H1 (cell line): ENCODE results near the gene TMPRSS3. TPM values are rescaled to one million over a fixed set of nuclear protein-coding genes. Genes with fewer than 3 reads are reported as not detected.

Experiments used
- CTCF ChIA-PET: fragments of 300-600 bp; sonication (Branson Sonifier 250); formaldehyde crosslinking; loops from one replicate; lab custom pipeline; 2021; ENCODE audit not compliant: partially characterized antibody; lab: Charles Lee
- POLR2A ChIA-PET: fragments of 300-600 bp; sonication (Branson Sonifier 250); formaldehyde crosslinking; loops from one replicate; lab custom pipeline; 2021; ENCODE audit warnings: inconsistent platforms; ENCODE audit not compliant: partially characterized antibody; lab: Charles Lee
- DNase-seq, 2 experiments: peaks; one replicate each; pipeline versions ENCODE4 v3.0.0 to v3.0.0-alpha.2; 2010 to 2022; ENCODE audit warnings: low spot score in 2 of 2, low read depth in 1 of 2, mixed read lengths in 1 of 2
- FAIRE-seq: peaks from 2 replicates; lab custom pipeline; 2011; peaks lifted over from hg19 to GRCh38; lab: Jason Lieb, UNC
- H2AFZ ChIP-seq: 2 replicates; pipeline ENCODE4 v1.8.1; 2012; ENCODE audit warnings: low read length, inconsistent platforms
- H2AK5ac ChIP-seq: 2 replicates; pipeline ENCODE4 v1.6.1; 2013; ENCODE audit warnings: low read depth, low read length
- H2BK120ac ChIP-seq: replicated peaks from 2 replicates; pipeline ENCODE3; 2013; ENCODE audit warnings: low read depth, low read length, inconsistent platforms
- H2BK12ac ChIP-seq: 2 replicates; pipeline ENCODE4 v1.6.1; 2013; ENCODE audit warnings: low read depth, low read length
- H2BK15ac ChIP-seq: 2 replicates; pipeline ENCODE4 v1.6.1; 2013; ENCODE audit warnings: low read length
- H2BK20ac ChIP-seq: 2 replicates; pipeline ENCODE4 v1.6.1; 2013; ENCODE audit warnings: low read length
- H2BK5ac ChIP-seq: 2 replicates; pipeline ENCODE4 v1.6.1; 2013; ENCODE audit warnings: low read depth, low read length
- H3K14ac ChIP-seq: 2 replicates; pipeline ENCODE4 v1.6.1; 2013; ENCODE audit warnings: inconsistent platforms; ENCODE audit not compliant: insufficient read length
- H3K18ac ChIP-seq: 2 replicates; pipeline ENCODE4 v1.6.1; 2013; ENCODE audit warnings: low read length; ENCODE audit errors: extremely low read depth
- H3K23ac ChIP-seq: 2 replicates; pipeline ENCODE4 v1.6.1; 2013; ENCODE audit warnings: inconsistent platforms; ENCODE audit not compliant: insufficient read length
- H3K23me2 ChIP-seq: 2 replicates; pipeline ENCODE4 v1.6.1; 2013; ENCODE audit warnings: low read depth, low read length
- H3K27ac ChIP-seq: 2 replicates; pipeline ENCODE4 v1.6.1; 2011; ENCODE audit warnings: low read depth, low read length, inconsistent platforms
- H3K27me3 ChIP-seq, 4 experiments: replicated peaks in 1 of 4; 1 replicate in 1 of 4; 2 replicates in 3 of 4; pipeline versions ENCODE4 v1.6.1 to v1.8.1; 2011 to 2013; ENCODE audit warnings: low read length in 3 of 4, mild to moderate bottlenecking in 3 of 4, inconsistent platforms in 2 of 4, mixed read lengths in 2 of 4, moderate library complexity in 1 of 4; ENCODE audit not compliant: control insufficient read depth in 3 of 4, insufficient read depth in 3 of 4; ENCODE audit errors: extremely low read depth in 1 of 4
- H3K36me3 ChIP-seq, 4 experiments: 2 replicates each; pipeline versions ENCODE4 v1.6.1 to v1.8.1; 2011 to 2013; ENCODE audit warnings: mild to moderate bottlenecking in 4 of 4, low read length in 3 of 4, moderate library complexity in 2 of 4, control low read depth in 1 of 4, inconsistent platforms in 1 of 4; ENCODE audit not compliant: insufficient read depth in 4 of 4, control insufficient read depth in 2 of 4
- H3K4ac ChIP-seq: replicated peaks from 2 replicates; pipeline ENCODE3; 2013; ENCODE audit warnings: low read length, low read depth, mixed read lengths, inconsistent platforms; ENCODE audit not compliant: insufficient read length
- H3K4me1 ChIP-seq, 4 experiments: replicated peaks in 1 of 4; 1 replicate in 1 of 4; 2 replicates in 3 of 4; pipeline versions ENCODE4 v1.6.1 to v1.8.1; 2011 to 2013; ENCODE audit warnings: low read length in 3 of 4, inconsistent platforms in 2 of 4, mixed read lengths in 1 of 4; ENCODE audit not compliant: insufficient read depth in 4 of 4, control insufficient read depth in 3 of 4
- H3K4me2 ChIP-seq, 2 experiments: 2 replicates each; pipeline versions ENCODE4 v1.6.1 to v1.8.1; 2011 to 2013; ENCODE audit warnings: low read depth in 2 of 2, low read length in 2 of 2, control low read depth in 1 of 2, inconsistent platforms in 1 of 2, mild to moderate bottlenecking in 1 of 2; ENCODE audit not compliant: insufficient read depth in 1 of 2
- H3K4me3 ChIP-seq, 4 experiments: fragments of 200-600, 300-600 bp in 1 of 4; sonication (generic), shearing (Covaris generic), sonication (Bioruptor Twin) in 1 of 4; 2 replicates each; pipeline versions ENCODE4 v1.5.1 to v1.8.1; 2011 to 2016; ENCODE audit warnings: low read length in 4 of 4, low read depth in 3 of 4, control low read depth in 2 of 4, inconsistent platforms in 2 of 4, mild to moderate bottlenecking in 2 of 4, mixed read lengths in 1 of 4, moderate library complexity in 1 of 4; ENCODE audit not compliant: insufficient read depth in 2 of 4; ENCODE audit errors: extremely low read depth in 1 of 4
- H3K56ac ChIP-seq: replicated peaks from 2 replicates; pipeline ENCODE3; 2013; ENCODE audit warnings: low read depth, mild to moderate bottlenecking, mixed read lengths, low read length, inconsistent platforms; ENCODE audit not compliant: insufficient read length
- H3K79me1 ChIP-seq: 2 replicates; pipeline ENCODE4 v1.6.1; 2013; ENCODE audit warnings: low read depth, low read length, control low read depth
- H3K79me2 ChIP-seq, 2 experiments: 2 replicates each; pipeline versions ENCODE4 v1.6.1 to v1.8.1; 2012 to 2013; ENCODE audit warnings: low read length in 2 of 2, mild to moderate bottlenecking in 2 of 2, inconsistent platforms in 1 of 2; ENCODE audit not compliant: insufficient read depth in 2 of 2, control insufficient read depth in 1 of 2
- H3K9ac ChIP-seq, 4 experiments: replicated peaks in 1 of 4; 1 replicate in 1 of 4; 2 replicates in 3 of 4; pipeline versions ENCODE4 v1.6.1 to v1.8.1; 2011 to 2013; ENCODE audit warnings: low read depth in 3 of 4, low read length in 3 of 4, control low read depth in 2 of 4, mild to moderate bottlenecking in 2 of 4, moderate library complexity in 2 of 4, inconsistent platforms in 1 of 4; ENCODE audit errors: extremely low read depth in 1 of 4
- H3K9me3 ChIP-seq, 2 experiments: 2 replicates each; pipeline versions ENCODE4 v1.6.1 to v1.8.1; 2012 to 2013; ENCODE audit warnings: mild to moderate bottlenecking in 2 of 2, moderate library complexity in 2 of 2, control low read depth in 1 of 2, inconsistent platforms in 1 of 2, low read depth in 1 of 2, low read length in 1 of 2, mixed read lengths in 1 of 2; ENCODE audit not compliant: insufficient read depth in 2 of 2
- H4K20me1 ChIP-seq, 2 experiments: replicated peaks in 1 of 2; 2 replicates each; pipeline versions ENCODE3 to v1.8.1; 2011 to 2013; ENCODE audit warnings: inconsistent platforms in 2 of 2, low read length in 2 of 2, mild to moderate bottlenecking in 1 of 2; ENCODE audit not compliant: insufficient read depth in 2 of 2, control insufficient read depth in 1 of 2
- H4K5ac ChIP-seq: 2 replicates; pipeline ENCODE4 v1.6.1; 2013; ENCODE audit warnings: low read length, low read depth, mixed read lengths, inconsistent platforms; ENCODE audit not compliant: insufficient read length
- H4K8ac ChIP-seq: 2 replicates; pipeline ENCODE4 v1.8.0; 2013; ENCODE audit warnings: mild to moderate bottlenecking, moderate library complexity, low read length, inconsistent platforms; ENCODE audit not compliant: insufficient read depth; ENCODE audit errors: extremely low read depth
- H4K91ac ChIP-seq: replicated peaks from 2 replicates; pipeline ENCODE3; 2013; ENCODE audit warnings: low read length, mixed read lengths, inconsistent platforms; ENCODE audit not compliant: insufficient read length
- BRCA1 ChIP-seq: IDR thresholded peaks from 2 replicates; pipeline ENCODE4 v1.6.1; 2012; ENCODE audit warnings: low read depth, low read length, improper control_type of control experiment
- CHD1 ChIP-seq: IDR thresholded peaks from 2 replicates; pipeline ENCODE4 v1.6.1; 2012; ENCODE audit warnings: low read depth, low read length, improper control_type of control experiment
- CHD2 ChIP-seq: IDR thresholded peaks from 2 replicates; pipeline ENCODE4 v1.6.1; 2012; ENCODE audit warnings: low read length, improper control_type of control experiment
- EP300 ChIP-seq, 2 experiments: IDR thresholded peaks; 1 replicate in 1 of 2; 2 replicates in 1 of 2; pipeline ENCODE4 v1.6.1; 2011 to 2012; ENCODE audit warnings: low read depth in 2 of 2, low read length in 2 of 2, mild to moderate bottlenecking in 2 of 2, borderline replicate concordance in 1 of 2, inconsistent platforms in 1 of 2, moderate library complexity in 1 of 2
- KDM5A ChIP-seq: fragments of 200-600 bp; IDR thresholded peaks from 2 replicates; pipeline ENCODE4 v1.7.1; 2012; ENCODE audit warnings: mild to moderate bottlenecking, low read length, inconsistent platforms, mixed read lengths
- NRF1 ChIP-seq: IDR thresholded peaks from 2 replicates; pipeline ENCODE4 v1.6.1; 2011; ENCODE audit warnings: mild to moderate bottlenecking, low read depth, low read length, improper control_type of control experiment
- POLR2A ChIP-seq, 2 experiments: IDR thresholded peaks; 1 replicate in 1 of 2; 2 replicates in 1 of 2; pipeline ENCODE4 v1.6.1; 2011; ENCODE audit warnings: low read depth in 2 of 2, low read length in 2 of 2, mild to moderate bottlenecking in 2 of 2; ENCODE audit errors: control extremely low read depth in 1 of 2
- RXRA ChIP-seq: IDR thresholded peaks from 2 replicates; pipeline ENCODE4 v1.6.1; 2011; ENCODE audit warnings: low read depth, mild to moderate bottlenecking, low read length, moderate library complexity; ENCODE audit not compliant: insufficient read depth
- SRF ChIP-seq: IDR thresholded peaks from 2 replicates; pipeline ENCODE4 v1.6.1; 2011; ENCODE audit warnings: mild to moderate bottlenecking, low read depth, low read length, moderate library complexity
- TAF1 ChIP-seq: IDR thresholded peaks from 2 replicates; pipeline ENCODE4 v1.6.1; 2011; ENCODE audit warnings: mild to moderate bottlenecking, low read depth, low read length
- TCF12 ChIP-seq: IDR thresholded peaks from 2 replicates; pipeline ENCODE4 v1.6.1; 2011; ENCODE audit warnings: low read depth, mild to moderate bottlenecking, low read length
- WGBS, 2 experiments: shearing (Covaris generic) in 1 of 2; methylation state at CpG; one replicate each; pipeline versions ENCODE4 v1.1.6 to v1.1.7; 2013 to 2015; ENCODE audit warnings: low lambda C conversion rate in 2 of 2, mixed read lengths in 2 of 2, inconsistent platforms in 1 of 2, low coverage in 1 of 2, missing lambda C conversion rate in 1 of 2; ENCODE audit not compliant: insufficient replicate concordance in 2 of 2, insufficient coverage in 1 of 2, insufficient read length in 1 of 2; ENCODE audit errors: extremely low coverage in 1 of 2, missing lambda C conversion rate in 1 of 2; 5-methylcytosine and 5-hydroxymethylcytosine counted together
- polyA plus RNA-seq, 7 experiments: library from polyadenylated mRNA; depleted of rRNA in 3 of 7; stranded (reverse) in 5 of 7; unstranded in 2 of 7; fragments of >200 nt in 5 of 7; fragments of 200-250 nt in 2 of 7; gene quantifications; 1 replicate in 5 of 7; 2 replicates in 1 of 7; 4 replicates in 1 of 7; pipeline versions ENCODE4 v1.2.1 to v1.2.3, GENCODE V29; 2011 to 2013; ENCODE audit warnings: missing spikeins in 2 of 7, mixed read lengths in 2 of 7
- total RNA-seq: library from RNA; stranded (reverse); fragmentation: NEBNext Ultra II Directional; extraction: Animal tissue kit (Norgen Biotek cat#: 25700); gene quantifications from 2 replicates; pipeline ENCODE4 v1.2.1, GENCODE V29; 2021
- TF ChIP-seq, protein P1 (sequence below): IDR thresholded peaks from 2 replicates; pipeline ENCODE4 v1.6.1; 2012; ENCODE audit warnings: low read length, inconsistent platforms

TMPRSS3 gene
- total and polyA plus RNA-seq, 2 of the 8 experiments (the other 6 are each of a cell fraction or from before 2014, with no cell fraction given) = 0.38 TPM; not detected in 1

GRCh38 chr21:42379426-42380215, 16.2 kb downstream of the TMPRSS3 start:
- ChIA-PET CTCF (interaction anchor here (1.4 to 3.2 kb wide), 4 partner anchors 12 to 70 kb away, joined by 4 to 16 read pairs (median 9); partner anchors contain the start of gene TFF1), POLR2A (no interaction called here)
- TF ChIP-seq CHD2 (no peak), TAF1 (no peak), POLR2A (IDR thresholded peaks at IDR 0.05; ENCODE audit: control extremely low read depth in 1 of 2, low read depth in 2 of 2, low read length in 2 of 2) (no peak), EP300 (IDR thresholded peaks at IDR 0.05; ENCODE audit: borderline replicate concordance in 1 of 2, low read depth in 2 of 2, low read length in 2 of 2) (no peak), TCF12 (no peak), KDM5A (no peak), NRF1 (no peak), SRF (no peak), RXRA (no peak), CHD1 (no peak), BRCA1 (no peak)
- TF ChIP-seq, protein P1, sequence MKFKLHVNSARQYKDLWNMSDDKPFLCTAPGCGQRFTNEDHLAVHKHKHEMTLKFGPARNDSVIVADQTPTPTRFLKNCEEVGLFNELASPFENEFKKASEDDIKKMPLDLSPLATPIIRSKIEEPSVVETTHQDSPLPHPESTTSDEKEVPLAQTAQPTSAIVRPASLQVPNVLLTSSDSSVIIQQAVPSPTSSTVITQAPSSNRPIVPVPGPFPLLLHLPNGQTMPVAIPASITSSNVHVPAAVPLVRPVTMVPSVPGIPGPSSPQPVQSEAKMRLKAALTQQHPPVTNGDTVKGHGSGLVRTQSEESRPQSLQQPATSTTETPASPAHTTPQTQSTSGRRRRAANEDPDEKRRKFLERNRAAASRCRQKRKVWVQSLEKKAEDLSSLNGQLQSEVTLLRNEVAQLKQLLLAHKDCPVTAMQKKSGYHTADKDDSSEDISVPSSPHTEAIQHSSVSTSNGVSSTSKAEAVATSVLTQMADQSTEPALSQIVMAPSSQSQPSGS = no peak

More at GRCh38 chr21:42379426-42380215, 16.2 kb downstream of the TMPRSS3 start:
- H4K8ac ChIP-seq = no peak overlapping the region
- H3K4me3 ChIP-seq = no peak overlapping the region
- H2BK20ac ChIP-seq = no peak overlapping the region
- no peak overlapping the region for H3K9ac ChIP-seq
- H3K9me3 ChIP-seq = no peaks in the 10 kb centered on the region
- no peak overlapping the region for H2BK12ac ChIP-seq
- H3K23ac ChIP-seq = no peak overlapping the region
- no peak overlapping the region for H4K5ac ChIP-seq
- no peaks in the 10 kb centered on the region for H3K23me2 ChIP-seq
- H2BK5ac ChIP-seq = no peak overlapping the region
- no peak for DNase-seq
- no peaks in the 10 kb centered on the region; the same call in 1 of the 2 replicates for H3K79me1 ChIP-seq
- H3K4me2 ChIP-seq = no peak overlapping the region
- no peak overlapping the region for H3K27ac ChIP-seq
- H2AFZ ChIP-seq = no peak overlapping the region
- FAIRE-seq = no peak
- WGBS, 2 experiments = 88% methylated on average over 16 of the region's 17 CpGs; no CpG with 5 or more reads in 1 of the 2 experiments
- no peaks in the 10 kb centered on the region for H3K79me2 ChIP-seq
- H3K4me1 ChIP-seq = peaks cover 0 to 7% (median 0%) of the 10 kb centered on the region in 4 experiments; a peak in 5 of 7 replicates
- H3K14ac ChIP-seq = no peak overlapping the region
- no peak overlapping the region for H2BK120ac ChIP-seq
- no peaks in the 10 kb centered on the region; a peak in 1 of 7 replicates for H3K27me3 ChIP-seq
- no peak overlapping the region for H2AK5ac ChIP-seq
- no peak overlapping the region for H3K4ac ChIP-seq
- H3K36me3 ChIP-seq = no peaks in the 10 kb centered on the region
- peaks cover 0 to 3% of the 10 kb centered on the region in 2 experiments for H4K20me1 ChIP-seq
- H3K56ac ChIP-seq = no peak overlapping the region
- no peak overlapping the region for H2BK15ac ChIP-seq
- H4K91ac ChIP-seq = no peak overlapping the region
- H3K18ac ChIP-seq = no peak overlapping the region
